NCI-H526 treated with DMSO at 0.1 percent for 48 hours (cell line): ENCODE data around the gene RALBP1.
"Not testable (repeated sequence)": the region's sequence is repeated elsewhere in the genome, so short reads cannot be mapped to it uniquely, and the experiment has no call there.

Experiments used
- DNase-seq: peaks from one replicate; lab custom pipeline; 2025; lab: John Stamatoyannopoulos, UW

RALBP1 gene

DNA sequence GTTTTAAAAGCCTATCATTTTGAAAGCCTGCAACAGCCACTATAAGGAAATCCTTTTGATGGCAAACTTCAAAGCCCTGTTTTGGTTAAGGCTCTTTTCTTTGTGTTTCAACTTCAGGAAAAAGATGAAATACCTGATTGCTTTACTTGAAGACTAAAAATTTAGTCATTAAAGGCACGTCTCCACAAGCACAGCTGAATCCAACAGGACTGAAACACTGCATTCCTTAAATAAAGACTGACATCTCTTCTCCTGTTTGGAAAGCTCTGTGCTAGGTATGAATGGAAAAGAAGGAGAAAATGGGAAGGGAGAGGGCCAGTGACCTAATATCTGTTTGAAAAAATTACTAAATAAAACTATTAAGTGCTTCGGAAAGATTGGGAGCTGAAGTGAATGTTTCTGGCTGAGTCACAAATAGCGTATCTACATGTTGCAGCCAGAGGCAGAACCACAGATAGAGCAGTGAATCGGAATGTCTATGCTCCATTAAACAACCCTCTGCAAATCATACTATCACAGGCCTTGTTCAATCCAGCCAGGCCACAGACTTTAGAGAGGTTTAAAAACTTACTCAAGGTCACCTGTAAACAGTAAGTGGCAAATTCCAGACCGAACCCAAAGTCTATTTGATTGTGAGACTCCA is 21.1 kb upstream of the RALBP1 start:
- DNase-seq = no peak

DNA sequence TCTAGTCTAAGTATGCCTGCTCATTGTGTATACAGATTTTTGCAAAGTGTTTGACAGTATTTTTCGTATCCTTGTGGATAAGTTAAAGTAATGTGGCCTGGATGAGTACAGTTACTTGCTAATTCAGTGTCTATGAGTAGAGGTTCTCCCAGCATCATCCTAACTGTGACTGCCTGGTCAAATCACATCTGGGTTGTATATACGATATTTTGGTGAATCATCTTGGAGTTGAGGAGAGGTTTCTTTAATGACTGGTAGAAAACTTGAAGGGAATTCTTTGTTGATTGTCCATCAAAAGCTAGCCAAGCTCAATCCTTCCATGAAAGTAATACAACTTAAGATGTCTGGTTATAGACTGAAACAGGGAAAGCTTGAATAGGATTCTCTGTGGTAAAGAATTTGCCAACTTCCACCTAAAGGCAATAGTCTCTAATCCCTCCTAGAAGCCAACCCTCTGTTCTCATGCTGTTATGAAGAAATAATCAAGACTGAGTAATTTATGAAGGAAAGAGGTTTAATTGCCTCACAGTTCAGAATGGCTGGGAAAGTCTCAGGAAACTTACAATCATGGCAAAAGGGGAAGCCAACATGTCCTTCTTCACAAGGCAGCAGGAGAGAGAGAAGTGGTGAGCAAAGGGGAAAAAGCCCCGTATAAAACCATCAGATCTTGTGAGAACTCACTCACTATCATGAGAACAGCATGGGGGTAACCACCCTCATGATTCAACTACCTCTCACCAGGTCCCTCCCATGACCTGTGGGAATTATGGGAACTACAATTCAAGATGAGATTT is 19.4 kb upstream of the RALBP1 start:
- DNase-seq = no peak

DNA sequence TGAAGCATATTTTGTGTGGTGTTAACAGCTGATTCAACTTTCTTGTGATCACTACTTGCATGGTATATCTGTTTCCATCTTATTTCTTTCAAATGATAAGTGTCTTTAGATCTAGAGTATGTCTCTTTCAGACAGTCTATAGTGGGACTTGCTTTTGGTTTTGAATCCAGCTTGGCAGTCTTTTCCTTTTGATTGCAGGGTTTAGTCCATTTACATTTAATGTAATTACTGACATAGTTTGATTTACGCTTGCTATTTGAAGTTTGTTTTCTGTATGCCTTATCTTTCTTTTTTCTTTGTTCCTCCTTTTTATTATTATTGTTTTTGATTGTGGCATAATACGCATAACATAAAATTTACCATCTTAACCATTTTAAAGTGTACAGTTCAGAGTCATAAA is 9.2 kb upstream of the RALBP1 start:
- DNase-seq = no peak

DNA sequence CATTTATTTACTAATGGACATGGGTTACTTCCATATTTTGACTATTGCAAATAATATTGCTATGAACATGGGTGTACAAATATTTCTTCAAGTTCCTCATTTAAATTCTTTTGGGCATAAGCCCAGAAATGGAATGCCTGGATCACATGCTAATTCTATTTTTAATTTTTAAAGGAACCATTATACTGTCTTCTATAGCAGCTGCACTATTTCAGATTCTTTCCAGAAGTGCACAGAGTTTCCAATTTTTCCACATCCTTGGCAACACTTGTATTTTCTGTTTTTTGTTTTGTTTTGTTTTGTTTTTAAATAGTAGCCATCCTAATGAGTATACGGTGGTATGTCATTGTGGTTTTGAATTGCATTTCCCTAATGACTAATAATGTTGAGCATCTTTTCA is 8.5 kb upstream of the RALBP1 start:
- no peak for DNase-seq

DNA sequence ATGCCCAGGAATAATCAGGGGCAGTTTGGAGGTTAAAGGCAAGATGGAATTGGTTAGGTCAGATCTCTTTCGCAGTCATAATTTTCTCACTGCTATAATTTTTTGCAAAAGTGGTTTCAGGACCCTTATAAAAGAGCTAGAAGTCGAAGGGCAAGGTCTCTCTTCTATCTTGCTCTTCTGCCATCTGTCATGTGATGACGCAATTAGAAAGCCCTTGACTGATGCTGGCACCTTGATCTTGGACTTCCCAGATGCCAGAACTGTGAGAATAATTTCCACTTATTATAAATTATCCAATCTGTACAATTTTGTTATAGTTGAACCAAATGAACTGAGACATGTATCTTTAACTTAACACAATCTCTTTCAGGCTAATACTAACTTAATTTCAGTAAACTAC is 6.3 kb upstream of the RALBP1 start:
- DNase-seq = no peak

DNA sequence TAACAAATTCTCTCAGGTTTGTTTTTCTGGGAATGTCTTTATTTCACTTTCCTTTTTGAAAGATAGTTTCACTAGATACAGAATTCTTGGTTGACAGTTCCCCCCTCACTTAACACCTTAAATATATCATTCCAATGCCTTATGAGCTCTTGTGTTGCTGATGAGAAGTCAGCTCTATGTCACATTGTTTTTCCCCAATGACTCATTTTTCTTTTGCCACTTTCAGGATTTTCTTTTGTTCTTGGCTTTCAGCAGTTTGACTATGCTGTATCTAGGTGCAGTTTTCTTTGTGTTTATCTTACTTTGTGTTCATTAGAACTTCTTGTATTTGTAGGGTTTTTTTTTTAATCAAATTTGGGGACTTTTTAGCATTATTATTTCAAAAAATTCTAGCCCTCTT is 5.6 kb upstream of the RALBP1 start:
- DNase-seq = no peak

DNA sequence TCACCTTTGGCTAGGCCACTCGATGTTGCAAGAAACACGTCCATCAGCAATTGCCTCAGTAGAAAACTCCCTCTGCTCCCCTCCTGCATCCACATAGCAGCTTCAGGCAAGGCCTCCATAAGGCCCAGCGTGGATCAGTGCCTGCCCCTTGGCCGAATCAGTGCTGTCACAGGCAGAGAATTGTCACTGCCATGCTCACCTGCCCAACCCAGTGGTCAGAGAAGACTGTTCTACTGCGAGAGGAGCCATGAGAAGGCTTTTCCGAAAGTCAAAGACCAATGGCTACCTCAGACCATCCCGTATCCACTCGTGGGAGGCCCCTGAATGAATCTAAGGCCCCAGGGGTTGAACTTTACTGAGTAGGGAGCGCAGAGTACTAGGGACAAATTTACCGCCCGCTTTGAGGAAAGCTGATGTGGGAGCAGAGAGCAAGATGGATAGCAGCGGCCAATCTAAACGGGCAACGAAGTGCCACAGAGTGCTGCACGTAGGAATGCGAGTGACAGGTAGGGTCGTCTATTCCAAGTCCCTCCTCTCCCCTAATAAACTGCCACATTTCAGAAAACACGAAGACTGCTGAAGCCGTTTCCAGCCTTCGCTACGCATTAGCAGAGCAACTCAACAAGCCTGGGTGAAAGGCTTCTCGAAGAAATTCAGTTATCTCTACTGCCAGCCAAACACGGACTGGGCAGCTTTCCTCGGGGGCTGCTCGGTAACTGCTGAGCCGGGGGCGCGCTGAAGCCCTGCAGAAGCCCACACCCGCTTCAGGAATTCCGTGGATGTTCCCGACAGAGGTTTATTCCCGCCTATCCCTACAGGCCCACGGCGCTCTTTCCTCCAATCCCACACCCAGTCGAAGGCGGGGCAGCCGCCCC is 968 bp upstream of the RALBP1 start:
- no peak for DNase-seq

DNA sequence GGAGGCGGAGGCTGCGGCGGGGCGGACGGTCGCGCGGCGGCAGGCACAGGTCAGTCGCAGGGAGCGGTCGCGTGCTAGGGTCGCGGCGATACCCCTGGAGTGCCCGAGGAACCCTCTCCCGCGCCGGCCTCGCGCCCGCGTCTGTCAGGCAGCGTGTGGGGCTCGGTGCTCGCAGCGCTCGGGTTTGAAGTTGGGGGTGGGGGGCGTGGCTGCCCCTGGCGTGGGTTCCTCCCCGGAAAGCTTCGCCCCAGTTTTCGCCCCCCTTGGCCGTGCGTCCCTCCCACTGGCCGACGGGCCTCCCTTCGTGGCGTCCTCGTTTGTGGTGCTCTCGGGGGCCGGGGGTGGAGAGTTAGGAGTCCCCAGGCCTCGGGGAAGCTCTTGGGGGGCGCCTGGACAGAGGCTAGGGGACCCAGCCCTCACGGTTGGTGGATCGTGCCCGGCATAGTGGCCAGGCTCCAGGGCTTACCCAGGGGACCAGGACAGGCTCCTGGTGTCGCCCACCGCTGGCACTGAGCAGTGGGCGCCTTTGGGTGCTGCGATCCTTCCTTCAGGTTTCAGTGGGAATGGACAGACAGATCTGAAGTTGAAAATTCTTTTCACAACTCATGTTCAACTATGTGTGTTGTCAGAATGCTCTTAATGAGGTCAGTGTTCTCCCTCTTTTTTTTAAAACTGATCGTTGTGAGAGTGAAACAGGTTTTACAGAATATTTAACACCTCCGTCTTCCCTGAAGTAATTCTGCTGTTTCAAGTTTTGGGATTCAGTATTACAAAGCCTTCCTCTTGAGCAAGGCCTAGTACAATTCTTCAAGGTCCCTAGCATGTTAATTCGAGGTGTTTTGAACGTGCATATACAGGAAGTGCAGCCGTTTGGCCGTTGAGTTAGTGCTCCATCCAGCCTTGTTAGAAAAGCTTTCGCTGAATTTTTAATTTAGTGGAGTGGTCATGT is 604 bp downstream of the RALBP1 start:
- no peak for DNase-seq

DNA sequence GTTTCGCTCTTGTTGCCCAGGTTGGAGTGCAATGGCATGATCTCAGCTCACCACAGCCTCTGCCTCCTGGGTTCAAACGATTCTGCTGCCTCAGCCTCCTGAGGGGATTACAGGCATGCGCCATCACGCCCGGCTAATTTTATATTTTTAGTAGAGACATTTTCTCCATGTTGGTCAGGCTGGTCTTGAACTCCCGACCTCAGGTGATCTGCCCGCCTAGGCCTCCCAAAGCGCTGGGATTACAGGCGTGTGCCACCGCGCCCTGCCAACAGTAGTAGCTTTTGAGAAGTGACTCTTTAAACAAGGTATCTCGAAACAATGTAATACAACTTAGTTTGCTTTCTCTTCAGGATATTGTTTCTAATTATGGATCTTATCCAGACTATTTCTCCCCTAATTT is 1.6 kb downstream of the RALBP1 start:
- not testable (repeated sequence) for DNase-seq

DNA sequence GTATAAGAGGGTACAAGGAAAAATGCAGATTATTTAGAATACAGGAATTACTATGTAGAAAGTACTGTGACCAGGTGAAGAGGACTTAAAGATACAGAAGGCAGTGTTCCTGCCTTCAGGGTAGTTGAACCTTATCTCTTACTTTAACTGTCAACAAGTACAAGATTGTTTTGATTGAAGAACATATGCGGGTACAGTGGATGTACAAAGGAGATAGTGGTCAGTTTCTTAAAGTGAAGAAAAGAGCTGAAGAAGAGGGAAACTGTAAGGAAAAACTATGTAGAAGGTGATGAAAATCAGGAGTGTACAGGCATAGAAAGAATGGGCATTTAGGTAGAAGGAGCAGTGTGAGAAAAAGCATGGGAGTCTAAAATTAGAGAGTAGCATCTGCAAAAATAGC is 2.2 kb downstream of the RALBP1 start:
- DNase-seq = no peak

DNA sequence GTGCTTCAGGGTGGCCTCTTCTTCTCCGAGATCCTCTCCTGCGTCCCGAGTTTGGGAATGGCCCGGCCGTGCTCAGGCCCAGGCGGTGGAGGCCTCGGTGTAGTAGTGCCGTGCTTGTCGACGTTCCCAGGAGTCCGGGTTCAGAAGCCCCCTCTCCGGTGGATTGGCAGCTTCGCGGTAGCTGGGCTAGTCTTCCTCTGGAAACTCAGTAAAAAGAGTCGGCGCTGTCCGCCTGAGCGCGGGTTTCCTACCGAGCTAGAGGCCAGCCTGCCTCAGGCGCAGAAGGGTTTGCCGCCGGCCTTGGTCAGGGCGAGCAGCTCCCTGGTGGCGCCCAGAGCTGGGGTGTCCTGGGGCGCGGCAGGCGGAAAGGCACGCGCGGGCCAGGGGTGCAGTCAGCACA is 3.2 kb downstream of the RALBP1 start:
- DNase-seq = no peak

DNA sequence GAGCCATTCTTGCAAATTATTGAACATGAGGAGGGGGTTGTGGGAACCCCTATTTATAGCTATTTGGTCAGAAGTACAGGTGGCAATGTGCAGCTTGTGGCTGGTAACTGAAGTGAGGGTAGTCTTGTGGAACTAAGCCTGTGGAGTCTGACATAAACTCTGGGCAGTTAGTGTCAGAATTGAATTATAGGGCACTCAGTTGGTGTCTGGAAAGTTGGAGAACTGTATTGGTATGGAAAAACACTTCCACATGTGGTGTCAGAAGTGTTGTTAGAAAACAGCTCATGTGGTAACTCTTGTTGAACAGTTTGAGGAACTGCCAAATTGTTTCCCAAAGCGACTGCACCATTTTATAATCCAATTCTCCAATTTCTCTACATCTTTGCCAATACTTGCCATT is 7.5 kb downstream of the RALBP1 start:
- DNase-seq = no peak

DNA sequence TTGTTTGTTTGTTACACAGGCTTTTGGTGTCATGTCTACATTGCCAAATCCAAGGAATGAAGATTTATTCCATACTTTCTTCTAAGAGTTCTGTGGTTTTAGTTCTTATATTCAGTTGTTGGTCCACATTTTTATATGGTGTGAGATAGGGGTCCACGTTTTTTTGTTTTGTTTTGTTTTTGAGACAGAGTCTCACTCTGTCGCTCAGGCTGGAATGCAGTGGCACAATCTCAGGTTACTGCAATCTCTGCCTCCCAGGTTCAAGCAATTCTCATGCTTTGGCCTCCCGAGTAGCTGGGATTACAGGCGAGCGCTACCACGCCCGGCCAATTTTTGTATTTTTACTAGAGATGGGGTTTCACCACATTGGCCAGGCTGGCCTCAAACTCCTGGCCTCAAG is 8.2 kb downstream of the RALBP1 start:
- no peak for DNase-seq

DNA sequence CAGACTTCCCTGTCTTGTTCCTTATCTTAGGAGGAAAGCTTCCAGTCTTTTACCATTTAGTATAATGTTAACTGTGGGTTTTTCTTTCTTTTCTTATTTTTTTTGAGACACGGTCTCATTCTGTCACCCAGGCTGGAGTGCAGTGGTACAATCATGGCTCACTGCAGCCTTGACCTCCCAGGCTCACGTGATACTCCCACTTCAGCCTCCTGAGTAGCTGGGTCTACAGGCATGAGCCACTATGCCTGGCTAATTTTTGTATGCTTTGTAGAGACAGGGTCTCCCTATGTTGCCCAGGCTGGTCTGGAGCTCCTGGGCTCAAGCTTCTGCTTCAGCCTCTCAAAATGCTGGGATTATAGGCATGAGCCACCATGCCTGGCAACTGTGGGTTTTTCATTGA is 9.5 kb downstream of the RALBP1 start:
- DNase-seq = not testable (repeated sequence)

DNA sequence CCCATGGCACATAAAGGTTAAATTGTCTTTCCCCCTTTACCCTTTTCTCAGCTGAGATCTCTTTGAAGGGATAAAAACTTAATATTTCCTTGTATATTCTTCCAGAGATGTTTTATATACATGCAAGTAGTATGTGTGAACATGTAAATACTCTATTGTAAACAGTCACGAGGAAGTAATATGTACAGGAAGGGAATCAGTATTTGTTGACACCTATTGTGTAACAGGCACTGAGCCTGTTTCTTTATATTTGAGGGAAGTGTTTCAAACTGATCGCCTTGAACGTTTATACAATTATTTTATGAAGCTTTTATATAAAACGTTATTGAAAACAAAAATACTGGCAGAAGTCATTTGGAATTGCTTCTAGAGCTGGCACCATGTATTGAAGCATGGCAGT is 13.2 kb downstream of the RALBP1 start:
- no peak for DNase-seq

DNA sequence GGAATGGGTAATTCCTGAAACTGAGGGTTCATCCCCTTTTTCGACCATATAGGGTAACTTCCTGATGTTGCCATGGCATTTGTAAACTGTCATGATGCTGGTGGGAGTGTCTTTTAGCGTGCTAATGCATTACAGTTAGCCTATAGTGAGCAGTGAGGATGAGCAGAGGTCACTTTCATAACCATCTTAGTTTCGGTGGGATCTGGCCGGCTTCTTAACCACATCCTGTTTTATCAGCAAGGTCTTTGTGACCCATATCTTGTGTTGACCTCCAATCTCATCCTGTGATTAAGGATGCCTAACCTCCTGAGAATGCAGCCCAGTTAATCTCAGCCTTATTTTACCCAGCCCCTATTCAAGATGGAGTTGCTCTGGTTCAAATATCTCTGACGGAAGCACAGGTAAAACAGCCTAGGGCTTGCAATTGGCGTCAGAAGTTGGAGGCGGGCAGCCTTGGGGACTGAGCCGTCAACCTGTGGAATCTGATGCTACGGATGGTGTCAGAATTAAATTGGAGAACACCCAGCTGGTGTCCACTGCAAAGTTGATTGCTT is 19.5 kb downstream of the RALBP1 start:
- DNase-seq = no peak

DNA sequence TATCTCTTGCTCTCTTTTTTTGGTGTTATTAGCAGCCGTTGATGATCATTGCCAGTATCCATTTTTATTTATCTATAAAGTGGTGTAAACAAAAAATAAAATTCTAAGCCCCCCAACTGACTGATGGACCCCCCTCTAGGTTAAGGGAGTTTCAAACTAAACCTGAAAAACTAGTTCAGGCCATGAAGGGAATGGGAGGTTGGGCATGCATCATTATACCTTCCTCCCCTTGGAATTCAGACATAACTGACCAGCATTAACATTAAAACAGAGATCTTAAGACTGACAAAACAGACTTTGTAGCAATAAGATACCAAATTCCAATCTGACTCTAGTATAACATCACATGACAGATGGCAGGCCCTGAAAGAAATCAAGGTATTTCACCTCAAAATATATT is 20.2 kb downstream of the RALBP1 start:
- no peak for DNase-seq

DNA sequence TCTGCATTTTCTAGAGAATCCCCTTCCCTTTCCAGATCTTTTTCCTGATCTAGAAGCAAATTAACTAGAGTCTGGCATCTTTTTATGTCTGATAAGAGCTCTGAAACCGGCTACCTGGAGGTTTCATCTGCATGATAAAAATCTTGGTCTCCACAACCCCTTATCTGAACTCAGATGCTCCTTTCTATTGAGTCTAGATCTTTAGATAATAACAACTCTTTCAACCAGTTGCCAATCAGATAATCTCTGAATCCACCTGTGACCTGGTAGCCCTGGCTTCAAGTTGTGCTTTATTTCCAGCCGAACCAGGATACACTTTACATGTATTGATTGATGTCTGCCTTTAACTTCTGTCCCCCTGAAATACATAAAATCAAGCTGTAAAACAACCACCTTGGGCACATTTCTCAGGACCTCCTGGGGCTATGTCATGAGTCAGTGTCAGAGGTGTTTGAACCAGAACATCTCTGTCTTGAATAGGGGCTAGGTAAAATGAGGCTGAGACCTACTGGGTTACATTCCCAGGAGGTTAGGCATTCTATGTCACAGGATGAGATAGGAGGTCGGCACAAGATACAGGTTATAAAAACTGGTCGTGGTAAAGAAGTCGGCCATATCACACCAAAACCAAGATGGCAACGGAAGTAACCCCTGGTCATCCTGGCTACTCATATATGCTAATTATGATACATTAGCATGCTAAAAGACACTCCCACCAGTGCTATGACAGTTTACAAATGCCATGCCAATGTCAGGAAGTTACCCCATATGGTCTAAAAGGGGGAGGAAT is 20.8 kb downstream of the RALBP1 start:
- DNase-seq = no peak

DNA sequence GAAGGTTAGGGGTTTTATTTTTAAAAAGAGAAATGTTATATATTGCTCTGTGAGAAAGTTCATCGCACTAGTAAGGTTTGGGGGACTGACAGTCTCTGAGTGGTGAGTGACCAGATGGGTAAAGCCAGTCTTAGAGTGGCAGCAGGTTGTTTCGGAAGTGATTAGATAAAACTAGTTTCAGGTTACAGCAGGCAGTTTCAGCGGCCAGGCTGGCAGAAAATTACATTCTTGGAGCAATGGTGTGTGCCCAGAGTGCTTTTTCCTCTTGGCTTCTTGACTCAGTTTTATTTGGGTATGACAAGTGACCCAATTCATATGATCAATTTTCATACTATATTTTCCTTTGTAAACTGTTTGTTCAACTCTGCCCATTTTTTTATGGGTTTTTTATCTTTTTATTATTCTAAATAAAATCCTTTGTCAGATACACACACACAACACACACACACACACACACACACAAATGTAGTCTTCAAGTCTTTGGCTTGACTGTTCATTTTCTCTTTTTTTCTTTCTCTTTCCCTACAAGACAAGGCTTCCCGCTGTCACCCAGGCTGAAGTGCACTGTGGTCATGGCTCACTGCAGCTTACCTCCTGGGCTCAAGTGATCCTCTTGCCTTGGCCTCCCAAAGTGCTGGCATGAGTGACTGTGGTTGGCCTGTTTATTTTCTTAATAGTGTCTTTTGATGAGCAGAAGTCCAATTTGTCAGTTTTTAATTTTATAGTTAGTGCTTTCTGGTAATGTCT is 30.9 kb downstream of the RALBP1 start:
- DNase-seq = no peak

DNA sequence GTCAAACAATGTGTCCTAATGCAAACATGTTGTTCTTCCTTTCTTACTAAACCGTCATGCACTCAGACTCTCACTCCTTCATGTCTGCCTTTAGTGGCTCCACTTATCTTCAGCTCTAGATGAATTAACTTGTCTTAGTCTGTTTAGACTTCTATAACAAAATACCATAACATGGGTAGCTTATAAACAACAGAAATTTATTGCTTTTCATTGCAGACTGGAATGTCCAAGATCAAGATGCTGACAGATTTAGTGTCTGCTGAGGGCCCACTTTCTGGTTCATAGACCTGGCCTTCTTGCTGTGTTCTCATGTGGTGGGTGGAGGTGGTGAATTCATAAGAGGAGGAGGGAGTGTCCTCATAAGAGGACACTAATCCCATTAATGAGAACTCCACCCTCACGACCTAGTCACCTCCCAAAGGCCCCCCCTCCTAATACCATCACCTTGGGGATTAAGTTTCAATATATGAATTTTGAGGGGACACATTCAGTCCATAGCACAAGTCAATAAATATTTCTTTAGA is 32.3 kb downstream of the RALBP1 start:
- DNase-seq = no peak
